ENCODE data around the gene DRC3. TPM values are rescaled to one million over a fixed set of nuclear protein-coding genes. Genes with fewer than 3 reads are reported as not detected.

Gene DRC3
- total RNA-seq, 1 experiment from 2014 or later: 0.68 TPM

DNA sequence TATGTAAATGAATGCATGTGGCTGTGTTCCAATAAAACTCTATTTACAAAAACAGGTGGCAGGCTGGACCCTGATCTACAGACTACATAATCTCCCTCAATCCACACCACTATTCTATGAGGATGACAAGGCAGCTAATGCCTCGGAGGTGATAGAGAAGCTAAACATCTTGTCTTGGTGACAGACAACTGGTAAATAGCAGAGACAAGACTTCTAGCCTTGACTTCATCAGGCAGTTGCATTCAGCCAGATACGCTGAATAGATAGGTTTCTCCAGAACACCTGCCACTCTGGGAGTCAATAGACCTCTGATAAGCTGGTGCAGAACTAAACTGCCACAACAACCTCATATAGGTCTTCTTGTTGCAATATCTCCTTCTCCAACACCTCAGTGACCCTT lies 63.0 kb downstream of the DRC3 start:
- no peak overlapping the region for H4K8ac ChIP-seq (replicated peaks; ENCODE audit: insufficient read length, low read depth, low read length)
- H3K27me3 Mint-ChIP-seq (ENCODE audit: low read depth): peaks cover 4% of the 10 kb centered on the region
- no peaks in the 10 kb centered on the region for H3K79me2 ChIP-seq (ENCODE audit: insufficient read depth, low read length)
- no peak overlapping the region for H2BK5ac ChIP-seq (ENCODE audit: insufficient read length, low read length)
- H4K5ac ChIP-seq (ENCODE audit: insufficient read length, low read depth, low read length): no peak overlapping the region
- H3K27ac Mint-ChIP-seq: no peak overlapping the region
- H2BK12ac ChIP-seq (ENCODE audit: insufficient read length, low read depth, low read length): no peak overlapping the region
- no peak overlapping the region for H2BK20ac ChIP-seq (ENCODE audit: low read depth, low read length, poor library complexity, severe bottlenecking)
- H4K91ac ChIP-seq (ENCODE audit: insufficient read length, low read depth, low read length): no peak overlapping the region
- no peak overlapping the region for H2BK120ac ChIP-seq (ENCODE audit: low read depth, low read length, poor library complexity, severe bottlenecking)
- TF ChIP-seq CTCF (conservative IDR thresholded peaks at IDR 0.05): no peak
- H3K18ac ChIP-seq (ENCODE audit: insufficient read length, low read depth, low read length): no peak overlapping the region
- H3K9me3 ChIP-seq (ENCODE audit: control insufficient read depth, low read depth, low read length): no peaks in the 10 kb centered on the region
- no peak overlapping the region for H2BK15ac ChIP-seq (ENCODE audit: low read depth, low read length)
- H3K4ac ChIP-seq (ENCODE audit: low read depth, low read length): no peak overlapping the region
- no peaks in the 10 kb centered on the region for H4K20me1 ChIP-seq (ENCODE audit: control insufficient read depth, insufficient read depth, insufficient read length)
- H3T11ph ChIP-seq (ENCODE audit: low read length): no peak overlapping the region
- H3K27ac ChIP-seq (ENCODE audit: insufficient read length, low read depth, low read length): no peak overlapping the region
- peaks cover 12% of the 10 kb centered on the region for H3K23me2 ChIP-seq (ENCODE audit: insufficient read length, low read depth, low read length, poor library complexity, severe bottlenecking)
- no peaks in the 10 kb centered on the region for H3K79me1 ChIP-seq (ENCODE audit: insufficient read depth, low read depth, low read length, poor library complexity, severe bottlenecking)
- H3K56ac ChIP-seq (ENCODE audit: insufficient read length, low read depth, low read length): no peak overlapping the region
- H3K27me3 ChIP-seq (ENCODE audit: insufficient read depth, low read length): no peaks in the 10 kb centered on the region
- H3K23ac ChIP-seq (ENCODE audit: insufficient read length, low read depth, low read length): no peak overlapping the region
- no peaks in the 10 kb centered on the region; a peak in 2 of 5 replicates for H3K9me3 Mint-ChIP-seq
- H2AFZ ChIP-seq (ENCODE audit: low read length): no peak overlapping the region
- no peak overlapping the region for H3K4me3 Mint-ChIP-seq
- no peak overlapping the region for H3K14ac ChIP-seq (ENCODE audit: insufficient read depth, low read length)
- peaks cover 19 to 21% of the 10 kb centered on the region in 2 experiments for H3K4me1 Mint-ChIP-seq
- H3K36me3 Mint-ChIP-seq (ENCODE audit: insufficient read depth in 1 of 3, low read depth in 3 of 3): peaks cover 0 to 2% (median 2%) of the 10 kb centered on the region in 3 experiments; a peak in 2 of 7 replicates
- H3K4me2 ChIP-seq (ENCODE audit: insufficient read depth, insufficient read length, low read length): no peak overlapping the region
- H3K4me1 ChIP-seq (ENCODE audit: insufficient read depth, low read length): no peaks in the 10 kb centered on the region; the same call in 1 of the 2 replicates
- DNase-seq: no peak
- no CpG with 5 or more reads among the region's 2 CpGs for WGBS (ENCODE audit: extremely low coverage, insufficient read length, low lambda C conversion rate)
- no peak overlapping the region for H2AK5ac ChIP-seq (ENCODE audit: insufficient read length, low read length)
- no peak overlapping the region for H3K9ac ChIP-seq (ENCODE audit: extremely low read depth, insufficient read length, low read length)
